WI38 (cell line): Measurements from ENCODE around the gene DGCR2.
"Not testable (repeated sequence)": the region's sequence is repeated elsewhere in the genome, so short reads cannot be mapped to it uniquely, and the experiment has no call there.

Experiments used
- H3K4me3 ChIP-seq: 2 replicates; pipeline ENCODE4 v1.5.1; 2011; ENCODE audit warnings: low read depth, mild to moderate bottlenecking, control low read depth, low read length
- CTCF ChIP-seq: IDR thresholded peaks from 2 replicates; pipeline ENCODE4 v1.5.1; 2012; ENCODE audit warnings: low read depth, mild to moderate bottlenecking, control low read depth, low read length

DGCR2 gene

GRCh38 chr22:19079691-19080090 lies 42.5 kb downstream of the DGCR2 start:
- H3K4me3 ChIP-seq: no peak overlapping the region
- TF ChIP-seq CTCF: no peak

- no peak overlapping the region for H3K4me3 ChIP-seq
- TF ChIP-seq CTCF: no peak
Observed at GRCh38 chr22:19075404-19075803, 46.8 kb downstream of the DGCR2 start.

- H3K4me3 ChIP-seq: not testable (repeated sequence)
Observed at GRCh38 chr22:19072853-19073252, 49.4 kb downstream of the DGCR2 start.

GRCh38 chr22:19070397-19071169 lies 51.6 kb downstream of the DGCR2 start:
- H3K4me3 ChIP-seq: no peak overlapping the region
- TF ChIP-seq CTCF: no peak

- TF ChIP-seq CTCF: no peak
- H3K4me3 ChIP-seq: no peak overlapping the region
Observed at GRCh38 chr22:19069451-19069850, 52.8 kb downstream of the DGCR2 start.

GRCh38 chr22:19068784-19069271 lies 53.4 kb downstream of the DGCR2 start:
- no peak overlapping the region for H3K4me3 ChIP-seq

GRCh38 chr22:19067696-19068348 lies 54.4 kb downstream of the DGCR2 start:
- TF ChIP-seq CTCF: no peak
- no peak overlapping the region for H3K4me3 ChIP-seq

More at GRCh38 chr22:19068784-19069271, 53.4 kb downstream of the DGCR2 start:
- no peak for TF ChIP-seq CTCF
